Endodermal cell (in vitro differentiated cells): ENCODE data around the gene ACBD5. TPM values are rescaled to one million over a fixed set of nuclear protein-coding genes. Genes with fewer than 3 reads are reported as not detected.
"Not testable (repeated sequence)": the region's sequence is repeated elsewhere in the genome, so short reads cannot be mapped to it uniquely, and the experiment has no call there.

Experiments used
- DNase-seq: peaks from one replicate; pipeline ENCODE4 v3.0.0-alpha.2; 2017
- H3K27ac ChIP-seq: 2 replicates; pipeline ENCODE4 v1.5.1; 2013; ENCODE audit warnings: mild to moderate bottlenecking, low read depth, low read length, moderate library complexity
- H3K27me3 ChIP-seq: 2 replicates; pipeline ENCODE4 v1.6.1; 2013; ENCODE audit warnings: mild to moderate bottlenecking, low read length, moderate library complexity; ENCODE audit not compliant: insufficient read depth, control insufficient read depth, poor library complexity, severe bottlenecking
- H3K36me3 ChIP-seq: 2 replicates; pipeline ENCODE4 v1.7.0; 2013; ENCODE audit warnings: mild to moderate bottlenecking, low read length, moderate library complexity; ENCODE audit not compliant: control insufficient read depth, insufficient read depth
- H3K4me1 ChIP-seq: one replicate; pipeline ENCODE4 v1.7.0; 2013; ENCODE audit warnings: low read length; ENCODE audit not compliant: control insufficient read depth, insufficient read depth
- H3K4me3 ChIP-seq: 2 replicates; pipeline ENCODE4 v1.5.1; 2013; ENCODE audit warnings: mild to moderate bottlenecking, low read length, moderate library complexity
- H3K9ac ChIP-seq: 2 replicates; pipeline ENCODE4 v1.6.1; 2013; ENCODE audit warnings: mild to moderate bottlenecking, low read length, moderate library complexity; ENCODE audit not compliant: poor library complexity, severe bottlenecking; ENCODE audit errors: extremely low read depth
- H3K9me3 ChIP-seq: 2 replicates; pipeline ENCODE4 v1.6.1; 2013; ENCODE audit warnings: mild to moderate bottlenecking, low read length, moderate library complexity; ENCODE audit not compliant: control insufficient read depth
- H3K27ac Mint-ChIP-seq: 2 replicates; pipeline ENCODE4 v1.8.0; 2020; ENCODE audit warnings: mixed read lengths
- H3K27me3 Mint-ChIP-seq: 2 replicates; pipeline ENCODE4 v1.8.0; 2021; ENCODE audit warnings: mild to moderate bottlenecking, mixed read lengths; ENCODE audit not compliant: insufficient read depth
- H3K36me3 Mint-ChIP-seq: 2 replicates; pipeline ENCODE4 v1.8.0; 2020; ENCODE audit warnings: low read depth, mixed read lengths
- H3K4me1 Mint-ChIP-seq: 2 replicates; pipeline ENCODE4 v1.8.0; 2020; ENCODE audit warnings: mixed read lengths
- H3K4me3 Mint-ChIP-seq: 2 replicates; pipeline ENCODE4 v1.8.0; 2020; ENCODE audit warnings: mild to moderate bottlenecking, moderate library complexity, mixed read lengths
- H3K9me3 Mint-ChIP-seq: 2 replicates; pipeline ENCODE4 v1.8.0; 2020; ENCODE audit warnings: mild to moderate bottlenecking, mixed read lengths
- WGBS, 2 experiments: methylation state at CpG; one replicate each; pipeline versions ENCODE4 v1.1.5 to v1.1.7; 2013; ENCODE audit warnings: missing lambda C conversion rate in 2 of 2, mixed read lengths in 1 of 2; ENCODE audit not compliant: insufficient coverage in 1 of 2, insufficient read length in 1 of 2; 5-methylcytosine and 5-hydroxymethylcytosine counted together
- long read RNA-seq, 4 experiments: library from polyadenylated mRNA in 2 of 4; library from RNA in 1 of 4; library from capped mRNA in 1 of 4; stranded (forward) in 3 of 4; unstranded in 1 of 4; transcript quantifications; one replicate each; pipeline ENCODE4 v2.0.0, GENCODE V29; 2020 to 2021; ENCODE audit warnings: inconsistent platforms in 1 of 4
- polyA plus RNA-seq, 2 experiments: library from polyadenylated mRNA; stranded (reverse); fragments of 50-300 nt; gene quantifications; one replicate each; pipeline ENCODE4 v1.2.3, GENCODE V29; 2013
- total RNA-seq, 2 donors: library from RNA; stranded (reverse); fragmentation: NEBNext Ultra II Directional in 1 of 2; extraction: Animal tissue kit (Norgen Biotek cat#: 25700) in 1 of 2; gene quantifications; 2 replicates in 1 of 2; 3 replicates in 1 of 2; pipeline ENCODE4 v1.2.1, GENCODE V29; 2021
- TF ChIP-seq, protein P1 (sequence below): fragments of 200-600 bp; sonication (generic); conservative IDR thresholded peaks from 2 replicates; pipeline ENCODE4 v1.5.0; 2021; ENCODE audit warnings: antibody characterized with exemption, mild to moderate bottlenecking

The ACBD5 gene, protein sequence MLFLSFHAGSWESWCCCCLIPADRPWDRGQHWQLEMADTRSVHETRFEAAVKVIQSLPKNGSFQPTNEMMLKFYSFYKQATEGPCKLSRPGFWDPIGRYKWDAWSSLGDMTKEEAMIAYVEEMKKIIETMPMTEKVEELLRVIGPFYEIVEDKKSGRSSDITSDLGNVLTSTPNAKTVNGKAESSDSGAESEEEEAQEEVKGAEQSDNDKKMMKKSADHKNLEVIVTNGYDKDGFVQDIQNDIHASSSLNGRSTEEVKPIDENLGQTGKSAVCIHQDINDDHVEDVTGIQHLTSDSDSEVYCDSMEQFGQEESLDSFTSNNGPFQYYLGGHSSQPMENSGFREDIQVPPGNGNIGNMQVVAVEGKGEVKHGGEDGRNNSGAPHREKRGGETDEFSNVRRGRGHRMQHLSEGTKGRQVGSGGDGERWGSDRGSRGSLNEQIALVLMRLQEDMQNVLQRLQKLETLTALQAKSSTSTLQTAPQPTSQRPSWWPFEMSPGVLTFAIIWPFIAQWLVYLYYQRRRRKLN
- total RNA-seq, result 10 to 100 TPM; 13.7 to 20.7 TPM
- polyA plus RNA-seq (2013, experiment 1 of 2), result 17.3 TPM
- polyA plus RNA-seq (2013, experiment 2 of 2), result 18.9 TPM
- long read RNA-seq, experiment 1, partial matches to known transcripts, result 1 of 2 reads
- long read RNA-seq, experiment 1, other reads (novel, unspliced or antisense), result 1 of 2 reads
- long read RNA-seq, experiment 2, full-length matches to known transcripts, result 48 of 65 reads
- long read RNA-seq, experiment 2, partial matches to known transcripts, result 3 of 65 reads
- long read RNA-seq, experiment 2, other reads (novel, unspliced or antisense), result 14 of 65 reads
- long read RNA-seq, experiment 3, full-length matches to known transcripts, result 41 of 72 reads
- long read RNA-seq, experiment 3, partial matches to known transcripts, result 12 of 72 reads
- long read RNA-seq, experiment 3, other reads (novel, unspliced or antisense), result 19 of 72 reads
- long read RNA-seq, experiment 4, full-length matches to known transcripts, result 2 of 11 reads
- long read RNA-seq, experiment 4, partial matches to known transcripts, result 4 of 11 reads
- long read RNA-seq, experiment 4, other reads (novel, unspliced or antisense), result 5 of 11 reads

DNA sequence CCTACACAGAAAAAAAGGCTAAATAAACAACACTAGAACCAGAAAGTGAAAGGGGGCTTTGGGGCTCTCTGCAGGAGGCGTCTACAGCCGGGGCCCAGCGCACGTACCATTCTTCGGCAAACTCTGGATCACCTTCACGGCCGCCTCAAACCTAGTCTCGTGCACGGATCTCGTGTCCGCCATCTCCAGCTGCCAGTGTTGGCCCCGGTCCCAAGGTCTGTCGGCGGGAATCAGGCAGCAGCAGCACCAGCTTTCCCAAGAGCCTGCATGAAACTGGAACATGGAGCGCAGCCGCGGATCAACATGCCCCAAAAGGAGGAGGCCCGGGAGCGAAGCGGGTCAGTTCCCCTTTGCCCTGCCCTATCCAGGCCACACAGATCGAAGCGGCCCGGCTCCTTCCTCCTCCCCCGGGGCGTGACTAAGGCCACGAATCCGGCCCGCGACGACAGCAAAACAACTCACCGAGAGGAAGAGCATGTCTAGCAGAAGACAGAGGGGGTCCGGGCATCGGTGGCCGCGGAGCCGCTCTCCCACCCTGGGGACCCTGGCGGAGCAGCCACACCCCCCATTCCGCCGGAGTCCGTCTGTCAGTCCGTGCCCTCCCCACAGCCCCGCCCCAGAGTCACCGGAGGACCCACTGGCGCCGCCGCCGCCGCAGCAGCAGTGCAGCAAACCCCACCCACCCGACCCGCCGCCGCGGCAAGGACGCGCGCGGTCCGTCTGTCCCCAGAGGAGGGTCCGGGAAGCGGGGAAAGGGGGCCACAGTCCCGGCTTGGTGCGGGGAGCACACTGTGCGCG is at the start of gene ACBD5:
Gene ACBD5, minus strand, starts transcription at position 586 of the 798 bp plus-strand sequence. Its CDS starts 109 bp downstream, at position 477.
- WGBS, 2 experiments, result 0% methylated on average over 15 to 64 of the region's 64 CpGs
- Histone ChIP-seq H3K4me1 (no peaks in the 10 kb centered on the region), H3K36me3 (no peaks in the 10 kb centered on the region), H3K4me3 (peak within 1 kb of the TSS; percentile 99), H3K9ac (peak within 1 kb of the TSS; percentile 83), H3K9me3 (no peaks in the 10 kb centered on the region), H3K27me3 (no peaks in the 10 kb centered on the region), H3K27ac (peak within 1 kb of the TSS; percentile 78)
- peaks cover 2% of the 10 kb centered on the region for H3K36me3 Mint-ChIP-seq
- no peaks in the 10 kb centered on the region for H3K4me1 Mint-ChIP-seq
- H3K27ac Mint-ChIP-seq, result peak within 1 kb of the TSS; percentile 95
- H3K9me3 Mint-ChIP-seq, result no peaks in the 10 kb centered on the region
- TF ChIP-seq, protein P1, sequence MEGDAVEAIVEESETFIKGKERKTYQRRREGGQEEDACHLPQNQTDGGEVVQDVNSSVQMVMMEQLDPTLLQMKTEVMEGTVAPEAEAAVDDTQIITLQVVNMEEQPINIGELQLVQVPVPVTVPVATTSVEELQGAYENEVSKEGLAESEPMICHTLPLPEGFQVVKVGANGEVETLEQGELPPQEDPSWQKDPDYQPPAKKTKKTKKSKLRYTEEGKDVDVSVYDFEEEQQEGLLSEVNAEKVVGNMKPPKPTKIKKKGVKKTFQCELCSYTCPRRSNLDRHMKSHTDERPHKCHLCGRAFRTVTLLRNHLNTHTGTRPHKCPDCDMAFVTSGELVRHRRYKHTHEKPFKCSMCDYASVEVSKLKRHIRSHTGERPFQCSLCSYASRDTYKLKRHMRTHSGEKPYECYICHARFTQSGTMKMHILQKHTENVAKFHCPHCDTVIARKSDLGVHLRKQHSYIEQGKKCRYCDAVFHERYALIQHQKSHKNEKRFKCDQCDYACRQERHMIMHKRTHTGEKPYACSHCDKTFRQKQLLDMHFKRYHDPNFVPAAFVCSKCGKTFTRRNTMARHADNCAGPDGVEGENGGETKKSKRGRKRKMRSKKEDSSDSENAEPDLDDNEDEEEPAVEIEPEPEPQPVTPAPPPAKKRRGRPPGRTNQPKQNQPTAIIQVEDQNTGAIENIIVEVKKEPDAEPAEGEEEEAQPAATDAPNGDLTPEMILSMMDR, result no peak
- DNase-seq, result peak; percentile 94
- H3K4me3 Mint-ChIP-seq, result peak within 1 kb of the TSS; percentile 90
- peaks cover 3% of the 10 kb centered on the region for H3K27me3 Mint-ChIP-seq

DNA sequence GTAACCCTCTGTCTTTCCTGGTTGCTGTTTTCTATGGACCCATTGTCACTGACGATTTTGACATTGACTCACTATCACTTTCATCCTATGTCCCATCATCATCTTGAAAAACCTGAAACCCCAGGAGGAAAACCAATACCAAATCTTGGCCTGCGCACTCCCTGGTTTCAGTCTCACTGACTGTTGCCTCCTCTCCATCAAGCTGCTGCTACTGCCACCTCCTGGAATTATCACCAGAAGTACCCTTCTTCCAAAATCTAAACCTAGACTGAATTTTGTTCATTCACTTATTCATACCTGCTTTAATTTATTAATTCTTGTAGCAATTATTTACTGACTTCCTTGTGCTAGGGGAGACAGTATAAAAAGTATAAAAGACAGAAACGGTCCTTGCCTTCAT is 44.5 kb upstream of the ACBD5 start:
- Histone ChIP-seq H3K36me3 (no peaks in the 10 kb centered on the region), H3K27me3 (no peaks in the 10 kb centered on the region), H3K9ac (no peak overlapping the region), H3K9me3 (no peaks in the 10 kb centered on the region), H3K4me3 (no peak overlapping the region), H3K4me1 (no peaks in the 10 kb centered on the region), H3K27ac (no peak overlapping the region)
- no peaks in the 10 kb centered on the region for H3K36me3 Mint-ChIP-seq
- no peak overlapping the region for H3K4me3 Mint-ChIP-seq
- no peak overlapping the region for H3K27ac Mint-ChIP-seq
- no peaks in the 10 kb centered on the region for H3K9me3 Mint-ChIP-seq
- WGBS, 2 experiments, result 63 to 66% methylated on average over 2 to 3 of the region's 3 CpGs
- DNase-seq, result peak; percentile 64
- TF ChIP-seq, protein P1, result peak; percentile 60
- H3K4me1 Mint-ChIP-seq, result peaks cover 2% of the 10 kb centered on the region
- H3K27me3 Mint-ChIP-seq, result no peaks in the 10 kb centered on the region

DNA sequence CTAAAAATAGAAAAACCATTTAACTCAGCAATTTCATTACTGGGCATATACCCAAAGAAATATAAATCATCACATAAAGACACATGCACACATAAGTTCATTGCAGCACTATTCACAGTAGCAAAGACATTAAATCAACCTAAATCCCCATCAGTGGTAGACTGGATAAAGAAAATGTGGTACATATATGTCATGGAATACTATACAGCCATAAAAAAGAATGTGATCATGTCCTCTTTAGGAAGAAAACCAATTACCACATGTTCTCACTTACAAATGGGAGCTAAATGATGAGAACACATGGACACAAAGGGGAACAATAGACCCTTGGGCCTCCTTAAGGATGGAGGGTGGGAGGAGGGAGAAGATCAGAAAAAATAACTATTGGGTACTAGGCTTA is 36.0 kb upstream of the ACBD5 start:
- Mint-ChIP-seq H3K27me3 (peaks cover 35% of the 10 kb centered on the region), H3K4me1 (no peaks in the 10 kb centered on the region), H3K9me3 (no peaks in the 10 kb centered on the region), H3K4me3 (no peak overlapping the region), H3K27ac (no peak overlapping the region), H3K36me3 (no peaks in the 10 kb centered on the region)
- Histone ChIP-seq H3K36me3 (no peaks in the 10 kb centered on the region), H3K4me3 (no peak overlapping the region), H3K9me3 (peaks cover 6% of the 10 kb centered on the region), H3K9ac (no peak overlapping the region), H3K27ac (no peak overlapping the region), H3K4me1 (no peaks in the 10 kb centered on the region), H3K27me3 (no peaks in the 10 kb centered on the region)
- TF ChIP-seq, protein P1, result no peak
- no peak for DNase-seq

DNA sequence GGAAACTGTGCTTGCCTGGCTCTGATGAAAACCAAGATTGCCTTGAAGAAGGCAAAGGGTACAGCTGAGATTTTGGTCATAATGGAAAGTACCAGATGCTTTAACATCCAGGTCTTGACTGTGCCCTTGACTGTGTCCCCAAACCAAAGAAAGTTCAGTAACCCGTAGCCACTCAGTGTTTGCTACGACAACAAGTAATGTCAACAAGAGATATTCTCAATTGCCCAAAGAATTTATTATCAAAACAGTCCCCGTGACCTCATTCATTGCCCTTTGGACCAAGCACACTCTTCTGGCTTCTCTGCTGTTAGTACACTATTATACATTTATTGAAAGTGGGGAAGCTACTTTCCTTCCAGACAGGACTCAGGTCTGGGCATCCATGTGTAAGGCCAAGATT is 25.4 kb upstream of the ACBD5 start:
- not testable (repeated sequence) for DNase-seq, H3K4me3 ChIP-seq, H3K9ac ChIP-seq, H3K4me3 Mint-ChIP-seq, H3K9me3 Mint-ChIP-seq, H3K27ac ChIP-seq, H3K4me1 Mint-ChIP-seq, H3K36me3 Mint-ChIP-seq, H3K27ac Mint-ChIP-seq, H3K36me3 ChIP-seq, H3K9me3 ChIP-seq, H3K4me1 ChIP-seq
- H3K27me3 Mint-ChIP-seq, result peaks cover 61% of the 10 kb centered on the region
- 89 to 100% methylated on average over 1 to 3 of the region's 3 CpGs for WGBS, 2 experiments
- H3K27me3 ChIP-seq, result peaks cover 16% of the 10 kb centered on the region
